Fibroblast of mammary gland (primary cell): ENCODE measurements around the gene SMIM36.
"Not testable (repeated sequence)": the region's sequence is repeated elsewhere in the genome, so short reads cannot be mapped to it uniquely, and the experiment has no call there.

ENCODE experiments used
- DNase-seq: peaks from one replicate; pipeline ENCODE4 v3.0.0-alpha.2; 2010; ENCODE audit warnings: low read depth
- H3K4me3 ChIP-seq: 2 replicates; pipeline ENCODE4 v1.5.1; 2011; ENCODE audit warnings: low read depth, mild to moderate bottlenecking, low read length, moderate library complexity; ENCODE audit not compliant: control insufficient read depth
- CTCF ChIP-seq: conservative IDR thresholded peaks from 2 replicates; pipeline ENCODE4 v1.5.1; 2011; ENCODE audit warnings: low read depth, low read length, inconsistent platforms; ENCODE audit not compliant: control insufficient read depth, insufficient read depth

Gene SMIM36

GRCh38 chr17:55513885-55514590, 2.8 kb upstream of the SMIM36 start:
- peak; percentile 91 for TF ChIP-seq CTCF
- peak; percentile 70 for DNase-seq
- H3K4me3 ChIP-seq, result no peak overlapping the region

DNA sequence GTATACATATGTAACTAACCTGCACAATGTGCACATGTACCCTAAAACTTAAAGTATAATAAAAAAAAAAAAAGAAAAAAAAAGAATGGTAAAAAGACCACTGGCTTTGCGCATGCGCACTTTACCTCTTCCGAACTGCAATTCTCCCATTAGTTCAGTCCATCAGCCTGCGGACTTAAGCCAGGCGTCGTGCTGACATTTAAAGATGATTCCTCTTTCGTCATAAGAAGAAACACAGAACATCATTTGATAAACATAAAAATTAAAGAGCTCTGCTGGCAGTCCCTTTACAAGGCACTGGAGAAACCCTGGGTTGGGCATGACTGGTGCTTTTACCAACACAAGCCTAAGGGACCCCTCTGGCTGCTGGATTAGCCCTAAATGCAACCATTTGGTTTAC, 3.6 kb downstream of the SMIM36 start:
- H3K4me3 ChIP-seq, DNase-seq: not testable (repeated sequence)

DNA sequence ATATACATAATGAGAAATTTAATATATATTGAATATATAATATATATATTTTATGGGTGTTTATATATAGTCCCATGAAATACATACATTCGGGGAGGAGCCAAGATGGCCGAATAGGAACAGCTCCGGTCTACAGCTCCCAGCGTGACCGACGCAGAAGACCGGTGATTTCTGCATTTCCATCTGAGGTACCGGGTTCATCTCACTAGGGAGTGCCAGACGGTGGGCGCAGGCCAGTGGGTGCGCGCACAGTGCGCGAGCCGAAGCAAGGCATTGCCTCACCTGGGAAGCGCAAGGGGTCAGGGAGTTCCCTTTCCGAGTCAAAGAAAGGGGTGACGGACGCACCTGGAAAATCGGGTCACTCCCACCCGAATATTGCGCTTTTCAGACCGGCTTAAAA, 9.6 kb downstream of the SMIM36 start:
- H3K4me3 ChIP-seq, DNase-seq: not testable (repeated sequence)

DNA sequence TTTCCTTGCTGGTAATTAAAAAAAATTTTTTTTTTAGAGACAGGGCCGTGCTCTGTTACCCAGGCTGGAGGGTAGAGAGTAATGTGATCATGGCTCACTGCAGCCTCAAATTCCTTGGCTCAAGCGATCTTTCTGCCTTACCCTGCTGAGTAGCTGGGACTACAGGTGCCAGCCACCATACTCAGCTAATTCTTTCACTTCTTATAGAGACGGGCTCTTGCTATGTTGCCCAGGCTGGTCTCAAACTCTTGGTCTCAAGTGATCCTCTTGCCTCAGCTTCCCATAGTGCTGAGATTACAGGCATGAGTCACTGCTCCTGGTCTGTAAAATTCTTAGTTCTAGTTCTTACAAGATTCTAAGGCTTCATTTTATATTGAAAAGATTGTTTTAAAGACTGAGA, 11.1 kb downstream of the SMIM36 start:
- TF ChIP-seq CTCF, result no peak
- no peak overlapping the region for H3K4me3 ChIP-seq
- DNase-seq, result no peak

- TF ChIP-seq CTCF, result peak; percentile 3
- peak; percentile 78 for DNase-seq
- H3K4me3 ChIP-seq, result no peak overlapping the region
Measured at GRCh38 chr17:55496094-55496881, 15.0 kb downstream of the SMIM36 start.

- TF ChIP-seq CTCF, result no peak
- no peak for DNase-seq
- H3K4me3 ChIP-seq, result no peak overlapping the region
Measured at GRCh38 chr17:55495239-55495638, 16.0 kb downstream of the SMIM36 start.

GRCh38 chr17:55492781-55493341, 18.4 kb downstream of the SMIM36 start:
- TF ChIP-seq CTCF, result no peak
- DNase-seq, result no peak
- H3K4me3 ChIP-seq, result no peak overlapping the region
